Liver (tissue), 9 donors: ENCODE measurements around the gene ADAMTS19. TPM values are rescaled to one million over a fixed set of nuclear protein-coding genes. Genes with fewer than 3 reads are reported as not detected.

Experiments
- DNase-seq: peaks from one replicate; pipeline ENCODE4 v3.0.0-alpha.2; 2017; ENCODE audit warnings: low spot score
- H3K27ac ChIP-seq, 2 donors: one replicate each; pipeline ENCODE4 v1.7.0; 2013; ENCODE audit warnings: inconsistent platforms in 2 of 2, low read length in 2 of 2, control low read depth in 1 of 2, low read depth in 1 of 2, mild to moderate bottlenecking in 1 of 2
- H3K27me3 ChIP-seq, 4 donors: one replicate each; pipeline versions ENCODE4 v1.6.1 to v1.7.0; 2013; ENCODE audit warnings: low read length in 3 of 4, inconsistent platforms in 1 of 4, mild to moderate bottlenecking in 1 of 4, moderate library complexity in 1 of 4; ENCODE audit not compliant: control insufficient read depth in 4 of 4, insufficient read depth in 4 of 4
- H3K36me3 ChIP-seq, 4 donors: one replicate each; pipeline versions ENCODE4 v1.6.1 to v1.7.0; 2013; ENCODE audit warnings: low read length in 3 of 4, mild to moderate bottlenecking in 3 of 4, low read depth in 1 of 4, moderate library complexity in 1 of 4; ENCODE audit not compliant: control insufficient read depth in 4 of 4, insufficient read depth in 3 of 4
- H3K4me1 ChIP-seq, 4 donors: one replicate each; pipeline versions ENCODE4 v1.6.1 to v1.7.0; 2013; ENCODE audit warnings: low read length in 3 of 4, mild to moderate bottlenecking in 3 of 4, moderate library complexity in 1 of 4; ENCODE audit not compliant: control insufficient read depth in 4 of 4, insufficient read depth in 4 of 4
- H3K4me3 ChIP-seq, 3 donors: one replicate each; pipeline versions ENCODE4 v1.6.1 to v1.7.0; 2013; ENCODE audit warnings: low read length in 3 of 3, control low read depth in 1 of 3, low read depth in 1 of 3, mild to moderate bottlenecking in 1 of 3
- H3K9ac ChIP-seq, 2 donors: one replicate each; pipeline ENCODE4 v1.7.0; 2013; ENCODE audit warnings: low read length in 2 of 2, mild to moderate bottlenecking in 2 of 2, moderate library complexity in 2 of 2, control low read depth in 1 of 2, low read depth in 1 of 2
- H3K9me3 ChIP-seq, 4 donors: one replicate each; pipeline versions ENCODE4 v1.6.1 to v1.7.0; 2013; ENCODE audit warnings: low read length in 3 of 4; ENCODE audit not compliant: control insufficient read depth in 4 of 4
- EGR1 ChIP-seq, 2 donors: IDR thresholded peaks; 2 replicates each; pipeline ENCODE4 v1.6.1; 2016 to 2018; ENCODE audit warnings: antibody characterized with exemption in 2 of 2, low read depth in 2 of 2
- FOXA1 ChIP-seq: IDR thresholded peaks from 2 replicates; pipeline ENCODE4 v1.6.1; 2016; ENCODE audit warnings: antibody characterized with exemption
- FOXA2 ChIP-seq: IDR thresholded peaks from 2 replicates; pipeline ENCODE4 v1.6.1; 2016; ENCODE audit warnings: antibody characterized with exemption
- GABPA ChIP-seq, 2 donors: IDR thresholded peaks in 1 of 2; conservative IDR thresholded peaks in 1 of 2; 2 replicates each; pipeline ENCODE4 v1.6.1; 2016; ENCODE audit warnings: antibody characterized with exemption in 2 of 2, mild to moderate bottlenecking in 1 of 2, moderate library complexity in 1 of 2
- HNF4A ChIP-seq, 2 donors: conservative IDR thresholded peaks; 2 replicates each; pipeline ENCODE4 v1.6.1; 2016; ENCODE audit warnings: antibody characterized with exemption in 2 of 2, mild to moderate bottlenecking in 2 of 2
- HNF4G ChIP-seq: IDR thresholded peaks from 2 replicates; pipeline ENCODE4 v1.6.1; 2016; ENCODE audit warnings: antibody characterized with exemption
- JUND ChIP-seq, 2 donors: IDR thresholded peaks; 2 replicates each; pipeline ENCODE4 v1.6.1; 2016; ENCODE audit warnings: antibody characterized with exemption in 2 of 2
- NR2F2 ChIP-seq: IDR thresholded peaks from 2 replicates; pipeline ENCODE4 v1.6.1; 2016; ENCODE audit warnings: antibody characterized with exemption
- RAD21 ChIP-seq, 2 donors: IDR thresholded peaks; 2 replicates each; pipeline ENCODE4 v1.6.1; 2016; ENCODE audit warnings: antibody characterized with exemption in 2 of 2, mild to moderate bottlenecking in 2 of 2
- RXRA ChIP-seq, 2 donors: IDR thresholded peaks; 2 replicates each; pipeline ENCODE4 v1.6.1; 2017 to 2018; ENCODE audit warnings: antibody characterized with exemption in 2 of 2, mild to moderate bottlenecking in 1 of 2
- SP1 ChIP-seq: IDR thresholded peaks from 2 replicates; pipeline ENCODE4 v1.6.1; 2018; ENCODE audit warnings: antibody characterized with exemption, mild to moderate bottlenecking
- TAF1 ChIP-seq: conservative IDR thresholded peaks from 2 replicates; pipeline ENCODE4 v1.6.1; 2016; ENCODE audit warnings: antibody characterized with exemption, mild to moderate bottlenecking
- YY1 ChIP-seq: IDR thresholded peaks from 2 replicates; pipeline ENCODE4 v1.6.1; 2016; ENCODE audit warnings: antibody characterized with exemption, mild to moderate bottlenecking
- polyA plus RNA-seq, 2 donors: library from polyadenylated mRNA; stranded (reverse) in 1 of 2; unstranded in 1 of 2; fragments of 200-250 nt in 1 of 2; fragments of >200 nt in 1 of 2; fragmentation: Nextera tagmentation in 1 of 2; extraction: Ambion mirVana in 1 of 2; gene quantifications; one replicate each; pipeline versions ENCODE4 v1.2.1 to v1.2.3, GENCODE V29; 2013 to 2015
- total RNA-seq, 2 donors: library from RNA; depleted of rRNA; stranded (reverse); fragments of >200 nt; gene quantifications; one replicate each; pipeline ENCODE4 v1.2.3, GENCODE V29; 2014
- TF ChIP-seq, protein P1 (sequence below): IDR thresholded peaks from 2 replicates; pipeline ENCODE4 v1.6.1; 2016; ENCODE audit warnings: antibody characterized with exemption
- TF ChIP-seq, protein P2 (sequence below): fragments of 150-350 bp; IDR thresholded peaks from 2 replicates; pipeline ENCODE4 v1.5.1; 2017; ENCODE audit warnings: improper control_type of control experiment, low read depth, low read length; ENCODE audit not compliant: missing input control
- TF ChIP-seq, protein P3 (sequence below): IDR thresholded peaks from 2 replicates; pipeline ENCODE4 v1.6.1; 2016; ENCODE audit warnings: antibody characterized with exemption
- TF ChIP-seq, protein P4 (sequence below): IDR thresholded peaks from 2 replicates; pipeline ENCODE4 v1.6.1; 2016; ENCODE audit warnings: antibody characterized with exemption, mild to moderate bottlenecking
- donor health status: healthy.
- donor health status: healthy.
- donor health status: healthy.
- donor health status: healthy.
- donor health status: healthy.

Gene ADAMTS19
- total and polyA plus RNA-seq, 4 donors: 0.09 TPM; not detected in 3

DNA sequence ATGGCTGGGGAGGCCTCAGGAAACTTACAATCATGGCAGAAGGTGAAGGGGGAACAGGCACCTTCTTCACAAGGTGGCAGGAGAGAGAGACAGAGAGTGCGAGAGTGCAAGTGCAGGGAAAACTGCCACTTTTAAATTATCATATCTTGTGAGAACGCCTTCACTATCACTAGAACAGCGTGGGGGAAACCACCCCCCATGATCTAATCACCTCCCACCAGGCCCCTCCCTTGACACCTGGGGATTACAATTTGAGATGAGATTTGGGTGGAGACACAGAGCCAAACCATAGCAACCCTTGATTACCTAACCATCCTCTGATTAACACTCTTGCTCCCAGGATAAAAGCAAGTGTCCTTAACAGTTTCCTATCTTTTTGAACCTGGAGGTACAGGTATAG, 21.1 kb downstream of the ADAMTS19 start (continued):
- TF ChIP-seq, protein P1, sequence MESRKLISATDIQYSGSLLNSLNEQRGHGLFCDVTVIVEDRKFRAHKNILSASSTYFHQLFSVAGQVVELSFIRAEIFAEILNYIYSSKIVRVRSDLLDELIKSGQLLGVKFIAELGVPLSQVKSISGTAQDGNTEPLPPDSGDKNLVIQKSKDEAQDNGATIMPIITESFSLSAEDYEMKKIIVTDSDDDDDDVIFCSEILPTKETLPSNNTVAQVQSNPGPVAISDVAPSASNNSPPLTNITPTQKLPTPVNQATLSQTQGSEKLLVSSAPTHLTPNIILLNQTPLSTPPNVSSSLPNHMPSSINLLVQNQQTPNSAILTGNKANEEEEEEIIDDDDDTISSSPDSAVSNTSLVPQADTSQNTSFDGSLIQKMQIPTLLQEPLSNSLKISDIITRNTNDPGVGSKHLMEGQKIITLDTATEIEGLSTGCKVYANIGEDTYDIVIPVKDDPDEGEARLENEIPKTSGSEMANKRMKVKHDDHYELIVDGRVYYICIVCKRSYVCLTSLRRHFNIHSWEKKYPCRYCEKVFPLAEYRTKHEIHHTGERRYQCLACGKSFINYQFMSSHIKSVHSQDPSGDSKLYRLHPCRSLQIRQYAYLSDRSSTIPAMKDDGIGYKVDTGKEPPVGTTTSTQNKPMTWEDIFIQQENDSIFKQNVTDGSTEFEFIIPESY: no peak
- TF ChIP-seq GABPA (IDR thresholded peaks at IDR 0.05 in 1 of 2, conservative IDR thresholded peaks at IDR 0.05 in 1 of 2): no peak
- no peak for TF ChIP-seq HNF4A (conservative IDR thresholded peaks at IDR 0.05)

DNA sequence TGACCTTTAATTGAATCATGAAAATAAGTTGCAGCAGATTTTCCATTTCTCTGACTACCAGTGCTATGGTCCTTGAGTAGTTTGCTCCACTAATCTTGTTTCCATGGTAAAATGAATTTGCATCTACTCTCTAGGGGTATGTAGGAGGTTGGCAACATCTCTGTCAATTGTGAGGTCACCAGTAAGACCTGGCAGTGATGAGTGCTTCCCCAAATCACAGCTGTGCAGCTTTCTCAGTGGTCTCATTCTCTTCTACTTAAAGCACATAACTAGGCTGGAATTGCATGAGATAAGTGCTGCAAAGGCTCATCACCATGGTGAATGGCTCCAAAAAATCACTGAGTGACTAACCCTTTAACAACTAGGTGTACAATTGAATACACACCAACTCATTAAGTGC, 36.3 kb downstream of the ADAMTS19 start:
- TF ChIP-seq, protein P2, sequence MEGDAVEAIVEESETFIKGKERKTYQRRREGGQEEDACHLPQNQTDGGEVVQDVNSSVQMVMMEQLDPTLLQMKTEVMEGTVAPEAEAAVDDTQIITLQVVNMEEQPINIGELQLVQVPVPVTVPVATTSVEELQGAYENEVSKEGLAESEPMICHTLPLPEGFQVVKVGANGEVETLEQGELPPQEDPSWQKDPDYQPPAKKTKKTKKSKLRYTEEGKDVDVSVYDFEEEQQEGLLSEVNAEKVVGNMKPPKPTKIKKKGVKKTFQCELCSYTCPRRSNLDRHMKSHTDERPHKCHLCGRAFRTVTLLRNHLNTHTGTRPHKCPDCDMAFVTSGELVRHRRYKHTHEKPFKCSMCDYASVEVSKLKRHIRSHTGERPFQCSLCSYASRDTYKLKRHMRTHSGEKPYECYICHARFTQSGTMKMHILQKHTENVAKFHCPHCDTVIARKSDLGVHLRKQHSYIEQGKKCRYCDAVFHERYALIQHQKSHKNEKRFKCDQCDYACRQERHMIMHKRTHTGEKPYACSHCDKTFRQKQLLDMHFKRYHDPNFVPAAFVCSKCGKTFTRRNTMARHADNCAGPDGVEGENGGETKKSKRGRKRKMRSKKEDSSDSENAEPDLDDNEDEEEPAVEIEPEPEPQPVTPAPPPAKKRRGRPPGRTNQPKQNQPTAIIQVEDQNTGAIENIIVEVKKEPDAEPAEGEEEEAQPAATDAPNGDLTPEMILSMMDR: no peak
- TF ChIP-seq, protein P3, sequence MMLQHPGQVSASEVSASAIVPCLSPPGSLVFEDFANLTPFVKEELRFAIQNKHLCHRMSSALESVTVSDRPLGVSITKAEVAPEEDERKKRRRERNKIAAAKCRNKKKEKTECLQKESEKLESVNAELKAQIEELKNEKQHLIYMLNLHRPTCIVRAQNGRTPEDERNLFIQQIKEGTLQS: no peak
- TF ChIP-seq FOXA1 (no peak), NR2F2 (no peak), TAF1 (no peak), RAD21 (IDR thresholded peaks at IDR 0.05) (no peak), FOXA2 (no peak), YY1 (no peak), JUND (IDR thresholded peaks at IDR 0.05) (no peak), RXRA (IDR thresholded peaks at IDR 0.05) (no peak), EGR1 (IDR thresholded peaks at IDR 0.05; ENCODE audit: low read depth in 2 of 2) (no peak), SP1 (no peak), HNF4G (no peak), GABPA (IDR thresholded peaks at IDR 0.05 in 1 of 2, conservative IDR thresholded peaks at IDR 0.05 in 1 of 2) (no peak), HNF4A (conservative IDR thresholded peaks at IDR 0.05) (no peak)
- TF ChIP-seq, protein P4, sequence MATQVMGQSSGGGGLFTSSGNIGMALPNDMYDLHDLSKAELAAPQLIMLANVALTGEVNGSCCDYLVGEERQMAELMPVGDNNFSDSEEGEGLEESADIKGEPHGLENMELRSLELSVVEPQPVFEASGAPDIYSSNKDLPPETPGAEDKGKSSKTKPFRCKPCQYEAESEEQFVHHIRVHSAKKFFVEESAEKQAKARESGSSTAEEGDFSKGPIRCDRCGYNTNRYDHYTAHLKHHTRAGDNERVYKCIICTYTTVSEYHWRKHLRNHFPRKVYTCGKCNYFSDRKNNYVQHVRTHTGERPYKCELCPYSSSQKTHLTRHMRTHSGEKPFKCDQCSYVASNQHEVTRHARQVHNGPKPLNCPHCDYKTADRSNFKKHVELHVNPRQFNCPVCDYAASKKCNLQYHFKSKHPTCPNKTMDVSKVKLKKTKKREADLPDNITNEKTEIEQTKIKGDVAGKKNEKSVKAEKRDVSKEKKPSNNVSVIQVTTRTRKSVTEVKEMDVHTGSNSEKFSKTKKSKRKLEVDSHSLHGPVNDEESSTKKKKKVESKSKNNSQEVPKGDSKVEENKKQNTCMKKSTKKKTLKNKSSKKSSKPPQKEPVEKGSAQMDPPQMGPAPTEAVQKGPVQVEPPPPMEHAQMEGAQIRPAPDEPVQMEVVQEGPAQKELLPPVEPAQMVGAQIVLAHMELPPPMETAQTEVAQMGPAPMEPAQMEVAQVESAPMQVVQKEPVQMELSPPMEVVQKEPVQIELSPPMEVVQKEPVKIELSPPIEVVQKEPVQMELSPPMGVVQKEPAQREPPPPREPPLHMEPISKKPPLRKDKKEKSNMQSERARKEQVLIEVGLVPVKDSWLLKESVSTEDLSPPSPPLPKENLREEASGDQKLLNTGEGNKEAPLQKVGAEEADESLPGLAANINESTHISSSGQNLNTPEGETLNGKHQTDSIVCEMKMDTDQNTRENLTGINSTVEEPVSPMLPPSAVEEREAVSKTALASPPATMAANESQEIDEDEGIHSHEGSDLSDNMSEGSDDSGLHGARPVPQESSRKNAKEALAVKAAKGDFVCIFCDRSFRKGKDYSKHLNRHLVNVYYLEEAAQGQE: no peak
- TF ChIP-seq, protein P1: no peak
- H3K36me3 ChIP-seq: no peaks in the 10 kb centered on the region
- H3K4me1 ChIP-seq: no peaks in the 10 kb centered on the region
- H3K4me3 ChIP-seq: no peak overlapping the region
- no peak overlapping the region for H3K27ac ChIP-seq
- no peaks in the 10 kb centered on the region for H3K27me3 ChIP-seq
- no peaks in the 10 kb centered on the region for H3K9me3 ChIP-seq
- DNase-seq: no peak
- no peak overlapping the region for H3K9ac ChIP-seq
